Measurements from ENCODE around the gene CMC1. TPM values are rescaled to one million over a fixed set of nuclear protein-coding genes. Genes with fewer than 3 reads are reported as not detected.

CMC1 gene
- total and polyA plus RNA-seq, 5 donors from 2014 or later: 9.4 to 50.7 (median 47.1) TPM

DNA sequence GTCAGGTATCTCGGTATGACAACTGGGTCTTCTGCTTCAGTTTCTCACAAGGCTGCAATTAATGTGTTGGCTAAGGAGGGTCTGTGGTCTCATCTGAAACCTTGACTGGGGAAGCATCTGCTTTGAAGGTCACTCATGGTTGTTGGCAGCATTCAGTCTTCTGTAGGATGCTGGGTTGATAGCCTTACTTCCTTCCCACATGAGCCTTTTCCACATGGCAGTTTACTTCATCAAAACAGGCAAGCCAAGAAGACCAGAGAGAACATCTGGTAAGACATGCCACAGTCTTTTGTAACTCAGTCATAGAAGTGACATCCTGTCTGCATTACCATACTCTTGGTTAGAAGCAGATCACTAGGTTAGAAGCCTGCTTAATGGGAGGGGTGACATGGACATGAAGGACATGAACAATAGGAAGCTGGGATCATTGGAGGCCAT is 49.5 kb downstream of the CMC1 start:
- peak in 1 of 3 donors; percentile 9 for DNase-seq
- no peak for ATAC-seq (ENCODE audit: low read depth in 2 of 2)
- no peaks in the 10 kb centered on the region for H3K27me3 ChIP-seq (ENCODE audit: control insufficient read depth, insufficient read depth, low read length)
- Mint-ChIP-seq H3K4me3 (no peak overlapping the region), H3K27ac (no peak overlapping the region), H3K36me3 (peaks cover 18% of the 10 kb centered on the region), H3K4me1 (peaks cover 21 to 26% (median 25%) of the 10 kb centered on the region in 4 donors), H3K27me3 (no peaks in the 10 kb centered on the region), H3K9me3 (no peaks in the 10 kb centered on the region)
- no peak overlapping the region for H3K27ac ChIP-seq (ENCODE audit: insufficient read depth, low read length, poor library complexity, severe bottlenecking)
- H3K4me3 ChIP-seq (ENCODE audit: low read depth, low read length): no peak overlapping the region
- peaks cover 0 to 3% of the 10 kb centered on the region in 2 experiments for H3K9me3 ChIP-seq (ENCODE audit: control insufficient read depth in 2 of 2, low read length in 2 of 2)
- H3K4me1 ChIP-seq (ENCODE audit: control insufficient read depth, insufficient read depth, low read length, poor library complexity, severe bottlenecking): no peaks in the 10 kb centered on the region
- H3K36me3 ChIP-seq (ENCODE audit: control insufficient read depth, insufficient read depth, low read length): no peaks in the 10 kb centered on the region

GRCh38 chr3:28291577-28291976 is 50.2 kb downstream of the CMC1 start:
- no peak for DNase-seq
- Mint-ChIP-seq H3K27me3 (no peaks in the 10 kb centered on the region), H3K36me3 (peaks cover 18% of the 10 kb centered on the region), H3K4me3 (peak overlapping the region in 1 of 4 donors; percentile 15), H3K9me3 (no peaks in the 10 kb centered on the region), H3K4me1 (peaks cover 18 to 26% (median 21%) of the 10 kb centered on the region in 4 donors), H3K27ac (peak overlapping the region in 1 of 3 donors; percentile 25)
- no peak for ATAC-seq (ENCODE audit: low read depth in 2 of 2)
- no peak overlapping the region for H3K4me3 ChIP-seq (ENCODE audit: low read depth, low read length)
- H3K9me3 ChIP-seq (ENCODE audit: control insufficient read depth in 2 of 2, low read length in 2 of 2): peaks cover 0 to 3% of the 10 kb centered on the region in 2 experiments
- no peaks in the 10 kb centered on the region for H3K4me1 ChIP-seq (ENCODE audit: control insufficient read depth, insufficient read depth, low read length, poor library complexity, severe bottlenecking)
- no peaks in the 10 kb centered on the region for H3K27me3 ChIP-seq (ENCODE audit: control insufficient read depth, insufficient read depth, low read length)
- no peaks in the 10 kb centered on the region for H3K36me3 ChIP-seq (ENCODE audit: control insufficient read depth, insufficient read depth, low read length)
- no peak overlapping the region for H3K27ac ChIP-seq (ENCODE audit: insufficient read depth, low read length, poor library complexity, severe bottlenecking)

- Mint-ChIP-seq H3K4me1 (peaks cover 16 to 27% (median 19%) of the 10 kb centered on the region in 4 donors), H3K27ac (peak overlapping the region in 1 of 3 donors; percentile 30), H3K4me3 (no peak overlapping the region), H3K36me3 (peaks cover 18% of the 10 kb centered on the region), H3K9me3 (no peaks in the 10 kb centered on the region), H3K27me3 (no peaks in the 10 kb centered on the region)
- Histone ChIP-seq H3K9me3 (ENCODE audit: control insufficient read depth in 2 of 2, low read length in 2 of 2) (peaks cover 0 to 3% of the 10 kb centered on the region in 2 experiments), H3K4me1 (ENCODE audit: control insufficient read depth, insufficient read depth, low read length, poor library complexity, severe bottlenecking) (no peaks in the 10 kb centered on the region), H3K4me3 (ENCODE audit: low read depth, low read length) (no peak overlapping the region), H3K27ac (ENCODE audit: insufficient read depth, low read length, poor library complexity, severe bottlenecking) (no peak overlapping the region), H3K36me3 (ENCODE audit: control insufficient read depth, insufficient read depth, low read length) (no peaks in the 10 kb centered on the region), H3K27me3 (ENCODE audit: control insufficient read depth, insufficient read depth, low read length) (no peaks in the 10 kb centered on the region)
- ATAC-seq (ENCODE audit: low read depth in 2 of 2) (no peak), DNase-seq (no peak)
Observed at GRCh38 chr3:28292622-28293021, 51.2 kb downstream of the CMC1 start.

DNA sequence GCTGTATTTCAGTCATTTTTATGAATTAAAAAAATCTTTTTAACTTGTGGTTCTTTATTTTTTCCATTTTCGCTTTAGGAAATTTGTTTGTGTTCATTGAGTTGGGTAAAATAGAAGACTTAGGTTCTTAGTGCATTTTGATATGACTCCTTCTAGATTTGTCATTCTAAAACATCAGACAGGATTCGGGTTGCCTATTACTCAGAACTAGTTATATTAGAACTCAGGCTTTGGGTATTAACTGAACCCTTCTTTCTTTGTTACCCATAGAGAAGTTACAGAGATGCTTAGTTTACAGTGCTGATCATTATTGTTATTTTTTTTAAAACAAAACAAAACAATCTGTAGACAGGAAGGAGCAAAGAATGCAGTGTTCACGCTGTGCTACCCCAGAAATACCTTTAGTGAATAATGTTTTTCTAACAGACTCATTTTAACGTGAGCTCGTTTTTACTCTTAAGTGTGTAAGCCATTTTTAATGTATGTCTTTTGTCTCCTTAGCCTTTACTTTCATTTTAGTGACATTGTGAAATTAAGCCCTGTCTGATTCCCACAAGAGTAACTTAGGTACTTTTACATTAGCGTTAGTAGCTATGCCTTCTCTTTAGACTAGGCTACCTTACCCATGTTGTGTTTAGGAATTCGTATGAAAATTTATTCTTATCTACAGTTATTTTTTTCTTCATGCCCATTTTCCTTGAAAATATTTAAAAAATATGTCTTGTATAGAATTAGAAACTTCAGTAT is 53.4 kb downstream of the CMC1 start:
- Mint-ChIP-seq H3K36me3 (peaks cover 17% of the 10 kb centered on the region), H3K9me3 (no peaks in the 10 kb centered on the region), H3K4me1 (peaks cover 10 to 27% (median 19%) of the 10 kb centered on the region in 4 donors), H3K4me3 (no peak overlapping the region), H3K27me3 (no peaks in the 10 kb centered on the region), H3K27ac (no peak overlapping the region)
- Histone ChIP-seq H3K27me3 (ENCODE audit: control insufficient read depth, insufficient read depth, low read length) (no peaks in the 10 kb centered on the region), H3K36me3 (ENCODE audit: control insufficient read depth, insufficient read depth, low read length) (no peaks in the 10 kb centered on the region), H3K27ac (ENCODE audit: insufficient read depth, low read length, poor library complexity, severe bottlenecking) (no peak overlapping the region), H3K9me3 (ENCODE audit: control insufficient read depth in 2 of 2, low read length in 2 of 2) (peaks cover 0 to 3% of the 10 kb centered on the region in 2 experiments), H3K4me3 (ENCODE audit: low read depth, low read length) (no peak overlapping the region), H3K4me1 (ENCODE audit: control insufficient read depth, insufficient read depth, low read length, poor library complexity, severe bottlenecking) (no peaks in the 10 kb centered on the region)
- ATAC-seq (ENCODE audit: low read depth in 2 of 2): no peak
- DNase-seq: no peak

DNA sequence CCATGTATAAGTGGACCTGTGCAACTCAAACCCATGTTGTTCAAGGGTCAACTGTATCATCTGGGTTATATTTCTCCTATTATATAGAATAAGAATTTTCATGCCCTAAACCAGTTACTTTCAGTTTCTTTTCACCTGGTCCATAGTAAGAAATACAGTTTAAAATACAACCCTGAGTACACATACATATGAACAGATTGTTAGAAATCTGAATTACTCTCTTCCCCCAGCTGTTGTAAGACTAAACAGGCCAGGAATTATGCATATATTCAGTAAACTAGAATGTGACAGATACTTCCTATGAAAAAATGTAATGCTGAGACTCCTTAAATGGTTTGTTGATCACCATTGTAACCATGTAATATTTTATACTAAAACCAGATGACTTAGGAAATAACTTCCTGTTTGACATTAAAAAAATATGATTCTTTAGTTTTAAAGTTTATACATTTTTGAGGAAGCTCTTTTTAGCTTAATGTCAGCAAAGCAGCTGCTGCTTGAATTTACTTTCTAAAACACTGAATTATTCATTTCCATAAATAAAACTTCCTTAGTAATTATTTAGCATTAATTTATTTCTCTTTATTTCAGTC is 54.6 kb downstream of the CMC1 start:
- Mint-ChIP-seq H3K27me3 (no peaks in the 10 kb centered on the region), H3K4me3 (no peak overlapping the region), H3K9me3 (no peaks in the 10 kb centered on the region), H3K36me3 (peaks cover 12% of the 10 kb centered on the region), H3K27ac (peak overlapping the region in 1 of 3 donors; percentile 44), H3K4me1 (peaks cover 10 to 27% (median 21%) of the 10 kb centered on the region in 4 donors)
- H3K9me3 ChIP-seq (ENCODE audit: control insufficient read depth in 2 of 2, low read length in 2 of 2): peaks cover 0 to under 1% of the 10 kb centered on the region in 2 experiments
- H3K27me3 ChIP-seq (ENCODE audit: control insufficient read depth, insufficient read depth, low read length): no peaks in the 10 kb centered on the region
- no peak for ATAC-seq (ENCODE audit: low read depth in 2 of 2)
- H3K27ac ChIP-seq (ENCODE audit: insufficient read depth, low read length, poor library complexity, severe bottlenecking): no peak overlapping the region
- DNase-seq: peak in 1 of 3 donors; percentile 16
- H3K36me3 ChIP-seq (ENCODE audit: control insufficient read depth, insufficient read depth, low read length): no peaks in the 10 kb centered on the region
- peak overlapping the region; percentile 13 for H3K4me3 ChIP-seq (ENCODE audit: low read depth, low read length)
- H3K4me1 ChIP-seq (ENCODE audit: control insufficient read depth, insufficient read depth, low read length, poor library complexity, severe bottlenecking): no peaks in the 10 kb centered on the region

- H3K27ac ChIP-seq (ENCODE audit: insufficient read depth, low read length, poor library complexity, severe bottlenecking): no peak overlapping the region
- no peaks in the 10 kb centered on the region for H3K9me3 ChIP-seq (ENCODE audit: control insufficient read depth in 2 of 2, low read length in 2 of 2)
- no peaks in the 10 kb centered on the region for H3K27me3 Mint-ChIP-seq
- no peaks in the 10 kb centered on the region for H3K9me3 Mint-ChIP-seq
- DNase-seq (no peak), ATAC-seq (ENCODE audit: low read depth in 2 of 2) (no peak)
- H3K36me3 ChIP-seq (ENCODE audit: control insufficient read depth, insufficient read depth, low read length): no peaks in the 10 kb centered on the region
- H3K27me3 ChIP-seq (ENCODE audit: control insufficient read depth, insufficient read depth, low read length): no peaks in the 10 kb centered on the region
- H3K4me1 ChIP-seq (ENCODE audit: control insufficient read depth, insufficient read depth, low read length, poor library complexity, severe bottlenecking): no peaks in the 10 kb centered on the region
- H3K4me1 Mint-ChIP-seq: peaks cover 7 to 19% (median 14%) of the 10 kb centered on the region in 4 donors
- H3K4me3 ChIP-seq (ENCODE audit: low read depth, low read length): no peak overlapping the region
- no peak overlapping the region for H3K4me3 Mint-ChIP-seq
- H3K36me3 Mint-ChIP-seq: peaks cover 4% of the 10 kb centered on the region
- H3K27ac Mint-ChIP-seq: no peak overlapping the region
Observed at GRCh38 chr3:28299705-28300104, 58.3 kb downstream of the CMC1 start.

DNA sequence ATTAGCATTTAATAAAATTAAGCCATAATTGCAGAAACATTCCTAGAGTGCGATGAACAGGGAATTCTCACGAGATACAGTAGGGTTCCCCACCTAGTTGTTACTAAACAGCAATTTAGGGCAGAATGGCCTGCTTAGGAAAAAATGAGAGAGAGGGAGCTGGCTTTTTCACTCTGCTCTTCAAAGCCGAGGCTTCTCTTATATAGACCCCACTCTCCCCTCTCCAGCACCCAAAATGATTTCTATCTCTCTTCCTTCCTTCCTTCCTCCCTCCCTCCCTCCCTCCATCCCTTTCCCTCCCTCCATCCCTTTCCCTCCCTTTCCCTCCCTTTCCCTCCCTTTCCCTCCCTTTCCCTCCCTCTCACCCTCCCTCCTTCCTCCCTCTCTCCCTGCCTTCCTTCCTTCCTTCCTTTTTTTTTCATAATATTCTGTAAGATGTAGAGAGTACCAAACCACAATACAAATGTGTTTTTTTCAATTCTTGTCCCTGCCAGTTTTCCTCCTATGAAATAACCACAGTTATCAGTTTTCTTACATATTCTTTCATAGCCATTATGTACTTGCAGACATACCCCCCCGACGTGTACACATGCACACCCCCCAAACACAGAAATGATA is 59.0 kb downstream of the CMC1 start:
- no peak for ATAC-seq (ENCODE audit: low read depth in 2 of 2)
- no peak overlapping the region for H3K27ac ChIP-seq (ENCODE audit: insufficient read depth, low read length, poor library complexity, severe bottlenecking)

More for the DNA sequence above, 59.0 kb downstream of the CMC1 start:
- H3K36me3 Mint-ChIP-seq: peaks cover 4% of the 10 kb centered on the region
- H3K4me1 Mint-ChIP-seq: peaks cover 4 to 12% (median 9%) of the 10 kb centered on the region in 4 donors
- no peaks in the 10 kb centered on the region for H3K9me3 Mint-ChIP-seq
- H3K4me1 ChIP-seq (ENCODE audit: control insufficient read depth, insufficient read depth, low read length, poor library complexity, severe bottlenecking): no peaks in the 10 kb centered on the region
- H3K27me3 ChIP-seq (ENCODE audit: control insufficient read depth, insufficient read depth, low read length): no peaks in the 10 kb centered on the region
- H3K4me3 ChIP-seq (ENCODE audit: low read depth, low read length): no peak overlapping the region
- H3K27me3 Mint-ChIP-seq: no peaks in the 10 kb centered on the region
- DNase-seq: no peak
- no peaks in the 10 kb centered on the region for H3K9me3 ChIP-seq (ENCODE audit: control insufficient read depth in 2 of 2, low read length in 2 of 2)
- no peak overlapping the region for H3K27ac Mint-ChIP-seq
- no peak overlapping the region for H3K4me3 Mint-ChIP-seq
- no peaks in the 10 kb centered on the region for H3K36me3 ChIP-seq (ENCODE audit: control insufficient read depth, insufficient read depth, low read length)
